ENCODE results near the gene KSR2.

- no peak for TF ChIP-seq EZH2 (IDR thresholded peaks at IDR 0.05)
- no peak for TF ChIP-seq POLR2AphosphoS5 (IDR thresholded peaks at IDR 0.05; ENCODE audit: borderline replicate concordance, low read depth, low read length)
- TF ChIP-seq FOXP2 (optimal IDR thresholded peaks at IDR 0.05; ENCODE audit: control extremely low read depth, extremely low read length, insufficient read depth) = no peak
Observed at GRCh38 chr12:117467588-117467987, 501.2 kb downstream of the KSR2 start.

Measured in SK-N-MC (cell line).